ENCODE results near the gene DCDC2.
A peak's percentile ranks its signal among the peaks of the same experiment; 100 is the strongest.
"Not testable (repeated sequence)": the region's sequence is repeated elsewhere in the genome, so short reads cannot be mapped to it uniquely, and the experiment has no call there.

The DCDC2 gene

DNA sequence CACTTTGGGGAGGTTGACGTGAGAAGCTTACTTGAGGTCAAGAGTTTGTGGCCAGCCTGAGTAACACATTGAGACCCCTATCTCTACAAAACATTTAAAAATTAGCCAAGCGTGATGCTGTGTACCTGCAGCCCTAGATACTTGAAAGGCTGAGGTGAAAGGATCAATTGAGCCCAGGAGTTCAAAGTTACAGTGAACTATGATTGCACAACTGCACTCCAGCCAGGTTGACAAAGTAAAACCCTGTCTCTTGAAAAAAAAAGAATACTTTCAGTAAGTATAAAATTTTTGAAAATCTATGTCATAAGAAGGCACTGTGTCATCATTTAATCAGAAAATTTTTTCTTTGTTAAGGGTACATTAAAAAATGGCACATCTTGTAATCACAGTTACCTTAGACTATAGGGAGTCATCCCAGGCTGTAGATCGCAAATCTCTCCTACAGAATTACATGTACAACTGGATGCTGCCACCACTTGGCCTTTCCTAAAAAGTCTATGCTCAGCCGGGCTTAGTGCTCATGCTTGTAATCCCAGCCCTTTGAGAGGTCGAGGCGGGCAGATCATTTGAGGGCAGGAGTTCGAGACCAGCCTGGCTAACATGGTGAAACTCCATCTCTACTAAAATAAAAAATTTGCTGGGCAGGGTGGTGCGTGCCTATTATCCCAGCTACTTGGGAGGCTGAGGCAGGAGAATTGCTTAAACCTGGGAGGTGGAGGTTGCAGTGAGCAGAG lies 27.8 kb upstream of the DCDC2 start:
- no peak for ATAC-seq
- no peak overlapping the region for H3K4me3 Mint-ChIP-seq
- H3K27me3 Mint-ChIP-seq, result peaks cover 12% of the 10 kb centered on the region
- no peak overlapping the region for H3K27ac Mint-ChIP-seq
- H3K36me3 Mint-ChIP-seq (ENCODE audit: low read depth), result no peaks in the 10 kb centered on the region
- H3K9me3 Mint-ChIP-seq, result no peaks in the 10 kb centered on the region
- no peaks in the 10 kb centered on the region for H3K4me1 Mint-ChIP-seq
- no peak for DNase-seq

DNA sequence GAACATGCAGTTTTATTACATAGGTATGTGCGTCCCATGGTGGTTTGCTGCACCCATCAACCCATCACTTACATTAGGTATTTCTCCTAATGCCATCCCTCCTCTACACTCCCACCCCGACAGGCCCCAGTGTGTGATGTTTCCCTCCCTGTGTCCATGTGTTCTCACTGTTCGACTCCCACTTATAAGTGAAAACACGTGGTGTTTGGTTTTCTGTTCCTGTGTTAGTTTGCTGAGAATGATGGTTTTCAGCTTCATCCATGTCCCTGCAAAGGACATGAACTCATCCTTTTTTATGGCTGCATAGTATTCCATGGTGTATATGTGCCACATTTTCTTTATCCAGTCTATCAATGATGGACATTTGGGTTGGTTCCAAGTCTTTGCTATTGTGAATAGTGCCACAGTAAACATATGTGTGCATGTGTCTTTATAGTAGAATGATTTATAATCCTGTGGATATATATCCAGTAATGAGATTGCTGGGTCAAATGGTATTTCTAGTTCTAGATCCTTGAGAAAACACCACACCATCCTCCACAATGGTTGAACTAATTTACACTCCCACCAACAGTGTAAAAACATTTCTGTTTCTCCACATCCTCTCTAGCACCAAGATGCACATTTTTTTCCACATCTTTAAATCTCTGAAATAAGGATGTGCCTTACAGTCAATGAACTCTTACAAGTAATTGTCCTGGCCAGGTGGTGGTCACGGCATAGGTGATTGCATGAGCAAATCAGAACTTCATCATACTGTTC lies 26.7 kb upstream of the DCDC2 start:
- H3K36me3 Mint-ChIP-seq (ENCODE audit: low read depth); H3K27ac Mint-ChIP-seq; H3K9me3 Mint-ChIP-seq; DNase-seq; H3K4me3 Mint-ChIP-seq; ATAC-seq; H3K4me1 Mint-ChIP-seq: not testable (repeated sequence)
- peaks cover 12% of the 10 kb centered on the region for H3K27me3 Mint-ChIP-seq

- H3K27me3 Mint-ChIP-seq, result peaks cover 12% of the 10 kb centered on the region
- H3K27ac Mint-ChIP-seq; DNase-seq; ATAC-seq; H3K4me1 Mint-ChIP-seq; H3K9me3 Mint-ChIP-seq; H3K36me3 Mint-ChIP-seq (ENCODE audit: low read depth); H3K4me3 Mint-ChIP-seq: not testable (repeated sequence)
These were observed 25.1 kb upstream of the DCDC2 start for GRCh38 chr6:24382891-24383494.

DNA sequence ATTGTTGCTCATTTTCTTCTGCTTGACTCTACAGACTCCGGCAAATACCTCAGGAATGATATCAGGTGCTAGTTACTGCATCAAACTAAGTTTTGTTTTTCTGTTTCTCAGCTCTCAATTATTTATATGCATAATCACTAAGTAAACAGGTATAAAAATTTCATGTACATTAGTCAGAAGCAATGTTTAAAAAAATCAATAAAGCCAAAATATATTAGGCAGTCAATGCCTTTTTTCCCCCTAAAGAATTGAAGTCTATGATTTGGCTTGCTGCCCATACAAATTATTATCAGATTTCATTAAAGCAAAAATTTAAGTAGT lies 24.3 kb upstream of the DCDC2 start:
- no peaks in the 10 kb centered on the region for H3K9me3 Mint-ChIP-seq
- no peaks in the 10 kb centered on the region for H3K4me1 Mint-ChIP-seq
- no peak overlapping the region for H3K27ac Mint-ChIP-seq
- no peak for DNase-seq
- peaks cover 9% of the 10 kb centered on the region for H3K27me3 Mint-ChIP-seq
- H3K36me3 Mint-ChIP-seq (ENCODE audit: low read depth), result no peaks in the 10 kb centered on the region
- H3K4me3 Mint-ChIP-seq, result no peak overlapping the region
- no peak for ATAC-seq

DNA sequence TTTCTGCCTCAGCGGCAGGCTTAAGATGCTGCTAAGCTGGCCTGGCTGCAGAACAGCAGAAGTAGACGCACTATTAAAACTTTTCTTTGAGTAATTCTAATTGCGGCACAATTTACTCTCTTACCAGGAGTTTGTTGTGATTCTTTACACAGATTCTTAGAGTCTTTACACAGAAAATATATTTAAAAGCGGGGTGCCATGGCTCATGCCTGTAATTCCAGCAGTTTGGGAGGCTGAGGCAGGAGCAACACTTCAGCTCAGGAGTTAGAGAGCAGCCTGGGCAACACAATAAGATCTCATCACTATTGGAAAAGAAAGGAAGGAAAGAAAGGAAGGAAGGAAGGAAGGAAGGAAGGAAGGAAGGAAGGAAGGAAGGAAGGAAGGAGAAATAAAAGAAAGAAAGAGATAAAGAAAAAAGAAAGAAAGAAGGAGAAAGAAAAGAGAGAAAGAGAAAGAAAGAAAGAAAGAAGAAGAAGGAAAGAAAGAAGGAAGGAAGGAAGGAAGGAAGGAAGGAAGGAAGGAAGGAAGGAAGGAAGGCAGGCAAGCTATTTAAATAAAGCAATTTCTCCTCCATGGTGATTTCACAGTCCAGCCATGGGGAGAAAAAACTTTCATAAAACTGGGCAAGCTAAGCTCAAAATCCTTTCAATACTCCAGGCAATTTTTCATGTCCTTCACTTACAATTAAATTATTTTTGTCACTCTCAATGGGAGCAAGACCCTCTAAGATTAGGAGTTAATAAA lies 23.8 kb upstream of the DCDC2 start:
- no peaks in the 10 kb centered on the region for H3K4me1 Mint-ChIP-seq
- no peak overlapping the region for H3K4me3 Mint-ChIP-seq
- H3K27me3 Mint-ChIP-seq, result peaks cover 9% of the 10 kb centered on the region
- no peaks in the 10 kb centered on the region for H3K9me3 Mint-ChIP-seq
- H3K27ac Mint-ChIP-seq, result no peak overlapping the region
- DNase-seq (no peak), ATAC-seq (no peak)
- no peaks in the 10 kb centered on the region for H3K36me3 Mint-ChIP-seq (ENCODE audit: low read depth)

- no peak overlapping the region for H3K27ac Mint-ChIP-seq
- no peak for ATAC-seq
These were observed 20.7 kb upstream of the DCDC2 start for GRCh38 chr6:24378473-24379097.

DNA sequence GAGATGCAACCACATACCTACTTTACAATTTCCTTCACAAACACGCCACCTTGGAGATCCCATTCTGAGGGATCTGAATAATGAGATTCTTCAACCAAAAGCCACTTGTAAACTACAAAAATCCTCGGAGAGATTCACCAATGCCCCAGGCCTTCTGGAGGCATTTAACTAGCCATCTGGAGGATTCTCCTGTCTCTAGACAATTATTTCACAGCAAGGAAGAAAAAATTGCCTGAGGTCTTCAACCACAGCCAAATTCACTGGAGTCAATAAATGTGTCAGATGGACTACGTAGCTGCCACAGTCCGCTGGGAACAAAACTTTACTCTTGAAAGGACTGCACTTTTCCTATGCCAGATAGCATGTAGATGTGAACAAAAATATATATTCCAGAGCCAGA lies 19.0 kb upstream of the DCDC2 start:
- ATAC-seq, result no peak
- H3K27ac Mint-ChIP-seq, result no peak overlapping the region
- no peaks in the 10 kb centered on the region for H3K9me3 Mint-ChIP-seq
- H3K4me3 Mint-ChIP-seq, result no peak overlapping the region
- H3K27me3 Mint-ChIP-seq, result peaks cover 12% of the 10 kb centered on the region
- no peaks in the 10 kb centered on the region for H3K36me3 Mint-ChIP-seq (ENCODE audit: low read depth)
- no peaks in the 10 kb centered on the region for H3K4me1 Mint-ChIP-seq
- DNase-seq, result no peak

More at GRCh38 chr6:24378473-24379097, 20.7 kb upstream of the DCDC2 start:
- Mint-ChIP-seq H3K4me1 (no peaks in the 10 kb centered on the region), H3K36me3 (ENCODE audit: low read depth) (no peaks in the 10 kb centered on the region), H3K9me3 (no peaks in the 10 kb centered on the region), H3K27me3 (peaks cover 8% of the 10 kb centered on the region), H3K4me3 (no peak overlapping the region)
- DNase-seq, result no peak

DNA sequence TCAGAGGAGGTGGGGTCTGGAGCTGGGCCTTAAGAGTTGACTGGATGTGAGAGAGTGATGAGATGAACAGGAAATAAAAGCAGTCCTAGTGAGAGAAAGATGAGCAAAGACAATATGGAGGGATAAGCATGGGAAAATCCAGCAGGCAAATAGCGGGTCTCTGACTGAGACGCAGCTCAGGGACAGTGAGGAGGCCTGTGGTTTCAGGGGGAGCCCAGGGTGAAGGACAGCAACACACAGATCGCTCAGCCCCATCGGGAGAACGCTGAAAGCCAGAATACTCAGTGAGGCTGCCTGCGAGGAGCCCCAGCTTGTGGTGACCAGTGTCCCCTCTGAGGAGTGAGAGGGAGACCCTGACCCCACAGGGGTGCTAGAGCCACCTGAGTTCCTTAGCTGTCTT lies 16.8 kb upstream of the DCDC2 start:
- no peak overlapping the region for H3K4me3 Mint-ChIP-seq
- ATAC-seq (no peak), DNase-seq (no peak)
- no peaks in the 10 kb centered on the region for H3K4me1 Mint-ChIP-seq
- H3K27me3 Mint-ChIP-seq, result peaks cover 15% of the 10 kb centered on the region
- H3K36me3 Mint-ChIP-seq (ENCODE audit: low read depth), result no peaks in the 10 kb centered on the region
- no peaks in the 10 kb centered on the region for H3K9me3 Mint-ChIP-seq
- H3K27ac Mint-ChIP-seq, result no peak overlapping the region

DNA sequence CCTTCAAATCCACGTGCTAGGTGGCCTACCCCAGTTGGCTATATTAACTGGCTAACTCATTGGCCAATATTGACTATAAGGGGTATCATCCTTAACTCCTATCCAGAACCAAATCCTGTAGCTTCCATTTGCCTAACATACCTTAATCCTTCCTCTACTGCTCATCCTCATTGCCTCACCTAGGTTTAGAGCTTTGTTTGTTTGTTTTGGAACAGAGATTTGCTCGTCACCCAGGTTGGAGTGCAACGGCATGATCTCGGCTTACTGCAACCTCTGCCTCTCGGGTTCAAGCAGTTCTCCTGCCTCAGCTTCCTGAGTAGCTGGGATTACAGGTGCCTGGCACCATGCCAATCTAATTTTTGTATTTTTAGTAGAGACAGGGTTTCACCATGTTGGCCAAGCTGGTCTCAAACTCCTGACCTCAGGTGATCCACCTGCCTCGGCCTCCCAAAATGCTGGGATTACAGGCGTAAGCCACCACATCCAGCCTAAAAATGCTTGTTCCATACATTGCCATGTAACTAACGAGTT lies 7.3 kb upstream of the DCDC2 start:
- not testable (repeated sequence) for H3K4me3 Mint-ChIP-seq; ATAC-seq; H3K36me3 Mint-ChIP-seq (ENCODE audit: low read depth); H3K4me1 Mint-ChIP-seq; H3K27ac Mint-ChIP-seq; DNase-seq; H3K9me3 Mint-ChIP-seq
- peaks cover 14% of the 10 kb centered on the region for H3K27me3 Mint-ChIP-seq

- H3K36me3 Mint-ChIP-seq (ENCODE audit: low read depth); ATAC-seq; H3K9me3 Mint-ChIP-seq; H3K27ac Mint-ChIP-seq; DNase-seq; H3K4me3 Mint-ChIP-seq: not testable (repeated sequence)
- peaks cover 19% of the 10 kb centered on the region for H3K4me1 Mint-ChIP-seq
- peaks cover 21% of the 10 kb centered on the region for H3K27me3 Mint-ChIP-seq
These were observed 4.5 kb upstream of the DCDC2 start for GRCh38 chr6:24362363-24362762.

GRCh38 chr6:24359640-24360454 lies 2.0 kb upstream of the DCDC2 start:
- DNase-seq (peak; percentile 88), ATAC-seq (peak; percentile 92)
- Mint-ChIP-seq H3K27ac (no peak overlapping the region), H3K4me1 (peaks cover 19% of the 10 kb centered on the region), H3K9me3 (no peaks in the 10 kb centered on the region), H3K4me3 (peak overlapping the region; percentile 72), H3K36me3 (ENCODE audit: low read depth) (no peaks in the 10 kb centered on the region), H3K27me3 (peaks cover 29% of the 10 kb centered on the region)

- H3K27me3 Mint-ChIP-seq, result peaks cover 24% of the 10 kb centered on the region
- H3K27ac Mint-ChIP-seq, result no peak overlapping the region
- ATAC-seq (no peak), DNase-seq (no peak)
- H3K9me3 Mint-ChIP-seq, result no peaks in the 10 kb centered on the region
- H3K4me1 Mint-ChIP-seq, result peaks cover 19% of the 10 kb centered on the region
- no peaks in the 10 kb centered on the region for H3K36me3 Mint-ChIP-seq (ENCODE audit: low read depth)
- peak overlapping the region; percentile 65 for H3K4me3 Mint-ChIP-seq
These were observed 461 bp upstream of the DCDC2 start for GRCh38 chr6:24358219-24358821.

DNA sequence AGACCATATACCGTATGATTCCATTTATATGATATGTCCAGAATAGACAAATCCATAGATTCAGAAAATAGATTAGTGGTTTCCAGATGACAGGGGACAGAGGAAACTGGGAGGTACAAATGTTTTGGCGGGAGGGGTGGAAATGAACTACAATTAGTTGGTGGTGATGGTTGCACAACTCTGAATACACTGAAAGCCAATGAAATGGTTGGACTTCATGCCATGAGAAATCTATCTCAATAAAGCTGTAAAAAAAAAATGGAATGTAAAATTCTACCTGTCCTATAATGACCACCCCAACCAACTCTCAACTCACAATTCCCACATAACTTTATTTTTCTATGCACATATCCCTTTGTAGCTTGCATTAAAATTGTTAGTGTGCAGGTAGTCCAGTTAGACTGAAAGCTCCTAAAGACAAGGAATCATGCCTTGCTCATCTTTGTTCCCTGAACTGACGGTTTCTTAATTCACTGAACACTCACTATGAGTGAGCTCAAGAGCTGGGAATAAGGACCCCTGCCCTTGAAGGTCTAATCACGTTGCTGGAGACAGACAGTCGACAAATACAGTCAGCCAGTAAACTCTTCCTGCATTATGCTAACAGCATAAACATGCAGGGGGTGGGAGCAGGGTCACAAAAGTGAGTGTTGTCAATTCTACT lies 1.4 kb downstream of the DCDC2 start:
- DNase-seq, result no peak
- Mint-ChIP-seq H3K27ac (no peak overlapping the region), H3K9me3 (no peaks in the 10 kb centered on the region), H3K36me3 (ENCODE audit: low read depth) (no peaks in the 10 kb centered on the region), H3K4me3 (no peak overlapping the region), H3K27me3 (peaks cover 17% of the 10 kb centered on the region), H3K4me1 (peaks cover 19% of the 10 kb centered on the region)
- no peak for ATAC-seq
